ENCODE measurements around the gene TUBB4B. TPM values are rescaled to one million over a fixed set of nuclear protein-coding genes. Genes with fewer than 3 reads are reported as not detected.
"Not testable (repeated sequence)": the region's sequence is repeated elsewhere in the genome, so short reads cannot be mapped to it uniquely, and the experiment has no call there.

The TUBB4B gene
- total RNA-seq, 1 donor from 2014 or later = 108 TPM

GRCh38 chr9:137262173-137262908, 21.3 kb downstream of the TUBB4B start:
- ATAC-seq; DNase-seq (ENCODE audit: low spot score); intact Hi-C loops (cut with DNase I): not testable (repeated sequence)

- no peak for DNase-seq (ENCODE audit: low spot score)
- intact Hi-C loops (cut with DNase I) = no loop called here
- ATAC-seq = no peak
These were observed 21.8 kb downstream of the TUBB4B start for GRCh38 chr9:137262909-137263285.

GRCh38 chr9:137263506-137263905, 22.4 kb downstream of the TUBB4B start:
- intact Hi-C loops (cut with DNase I) = no loop called here
- DNase-seq (ENCODE audit: low spot score) (no peak), ATAC-seq (no peak)

GRCh38 chr9:137264067-137264466, 23.0 kb downstream of the TUBB4B start:
- DNase-seq (ENCODE audit: low spot score) (no peak), ATAC-seq (no peak)
- intact Hi-C loops (cut with DNase I) = no loop called here

GRCh38 chr9:137265496-137266161, 24.5 kb downstream of the TUBB4B start:
- ATAC-seq (no peak), DNase-seq (ENCODE audit: low spot score) (no peak)
- intact Hi-C loops (cut with DNase I) = no loop called here

- DNase-seq (ENCODE audit: low spot score) (no peak), ATAC-seq (no peak)
- intact Hi-C loops (cut with DNase I) = no loop called here
These were observed 25.1 kb downstream of the TUBB4B start for GRCh38 chr9:137266162-137266527.

- no peak for ATAC-seq
- DNase-seq (ENCODE audit: low spot score) = no peak
- intact Hi-C loops (cut with DNase I) = no loop called here
These were observed 25.7 kb downstream of the TUBB4B start for GRCh38 chr9:137266585-137267453.

- intact Hi-C loops (cut with DNase I) = no loop called here
- ATAC-seq (no peak), DNase-seq (ENCODE audit: low spot score) (no peak)
These were observed 26.9 kb downstream of the TUBB4B start for GRCh38 chr9:137267933-137268355.

- ATAC-seq (no peak), DNase-seq (ENCODE audit: low spot score) (no peak)
- intact Hi-C loops (cut with DNase I) = no loop called here
These were observed 27.6 kb downstream of the TUBB4B start for GRCh38 chr9:137268538-137269201.

- peak; percentile 45 for ATAC-seq
- intact Hi-C loops (cut with DNase I) = no loop called here
- DNase-seq (ENCODE audit: low spot score) = no peak
These were observed 28.2 kb downstream of the TUBB4B start for GRCh38 chr9:137269231-137269772.

GRCh38 chr9:137270929-137271695, 30.0 kb downstream of the TUBB4B start:
- ATAC-seq (no peak), DNase-seq (ENCODE audit: low spot score) (no peak)
- intact Hi-C loops (cut with DNase I) = no loop called here

GRCh38 chr9:137271696-137272076, 30.6 kb downstream of the TUBB4B start:
- ATAC-seq = no peak
- DNase-seq (ENCODE audit: low spot score) = no peak
- intact Hi-C loops (cut with DNase I) = no loop called here

GRCh38 chr9:137272241-137273094, 31.4 kb downstream of the TUBB4B start:
- DNase-seq (ENCODE audit: low spot score) (no peak), ATAC-seq (no peak)
- intact Hi-C loops (cut with DNase I) = no loop called here

- no peak for ATAC-seq
- DNase-seq (ENCODE audit: low spot score) = no peak
These were observed 32.0 kb downstream of the TUBB4B start for GRCh38 chr9:137273095-137273490.

GRCh38 chr9:137273611-137274320, 32.7 kb downstream of the TUBB4B start:
- DNase-seq (ENCODE audit: low spot score) (no peak), ATAC-seq (no peak)
- intact Hi-C loops (cut with DNase I) = no loop called here

More at GRCh38 chr9:137273095-137273490, 32.0 kb downstream of the TUBB4B start:
- intact Hi-C loops (cut with DNase I) = no loop called here

- DNase-seq (ENCODE audit: low spot score) = no peak
- intact Hi-C loops (cut with DNase I) = no loop called here
- ATAC-seq = no peak
These were observed 34.1 kb downstream of the TUBB4B start for GRCh38 chr9:137275203-137275587.

Data from sciatic nerve (tissue), 2 donors.